NCI-H82 treated with DMSO at 0.1 percent for 48 hours (cell line): Measurements from ENCODE around the gene ITPK1.

Experiments
- DNase-seq: peaks from one replicate; lab custom pipeline; 2025; ENCODE audit not compliant: unreplicated experiment; lab: John Stamatoyannopoulos, UW

Gene ITPK1

GRCh38 chr14:93061380-93062012 is 54.2 kb downstream of the ITPK1 start:
- no peak for DNase-seq

- no peak for DNase-seq
Observed at GRCh38 chr14:93060841-93061240, 54.9 kb downstream of the ITPK1 start.

GRCh38 chr14:93059917-93060545 is 55.7 kb downstream of the ITPK1 start:
- no peak for DNase-seq

- no peak for DNase-seq
Observed at GRCh38 chr14:93059260-93059659, 56.5 kb downstream of the ITPK1 start.

- no peak for DNase-seq
Observed at GRCh38 chr14:93057586-93058280, 58.0 kb downstream of the ITPK1 start.

GRCh38 chr14:93056840-93057585 is 58.7 kb downstream of the ITPK1 start:
- DNase-seq = no peak

GRCh38 chr14:93056166-93056839 is 59.4 kb downstream of the ITPK1 start:
- DNase-seq = no peak

GRCh38 chr14:93055651-93056115 is 60.0 kb downstream of the ITPK1 start:
- DNase-seq = no peak

GRCh38 chr14:93054876-93055275 is 60.8 kb downstream of the ITPK1 start:
- DNase-seq = no peak

GRCh38 chr14:93054006-93054405 is 61.7 kb downstream of the ITPK1 start:
- no peak for DNase-seq

GRCh38 chr14:93051600-93052546 is 63.9 kb downstream of the ITPK1 start:
- DNase-seq = no peak

- DNase-seq = no peak
Observed at GRCh38 chr14:93050761-93051160, 65.0 kb downstream of the ITPK1 start.

GRCh38 chr14:93049867-93050331 is 65.8 kb downstream of the ITPK1 start:
- DNase-seq = no peak

- no peak for DNase-seq
Observed at GRCh38 chr14:93049315-93049714, 66.4 kb downstream of the ITPK1 start.

GRCh38 chr14:93048843-93049242 is 66.9 kb downstream of the ITPK1 start:
- no peak for DNase-seq

GRCh38 chr14:93047661-93048060 is 68.1 kb downstream of the ITPK1 start:
- DNase-seq = no peak

- no peak for DNase-seq
Observed at GRCh38 chr14:93047157-93047556, 68.6 kb downstream of the ITPK1 start.

- no peak for DNase-seq
Observed at GRCh38 chr14:93046705-93047050, 69.0 kb downstream of the ITPK1 start.

- DNase-seq = no peak
Observed at GRCh38 chr14:93045965-93046704, 69.6 kb downstream of the ITPK1 start.
